B cell (primary cell): ENCODE data around the gene RPP40.

ENCODE experiments used
- EZH2 ChIP-seq: IDR thresholded peaks from 2 replicates; pipeline ENCODE4 v1.6.1; 2012; ENCODE audit warnings: borderline replicate concordance, low read depth, mild to moderate bottlenecking, moderate library complexity, low read length; ENCODE audit not compliant: insufficient read depth, poor library complexity, severe bottlenecking
- TF ChIP-seq, protein P1 (sequence below): fragments of 200-600 bp; IDR thresholded peaks from one replicate; pipeline ENCODE4 v1.8.0; 2022; ENCODE audit warnings: antibody characterized with exemption, mild to moderate bottlenecking

- TF ChIP-seq, protein P1, sequence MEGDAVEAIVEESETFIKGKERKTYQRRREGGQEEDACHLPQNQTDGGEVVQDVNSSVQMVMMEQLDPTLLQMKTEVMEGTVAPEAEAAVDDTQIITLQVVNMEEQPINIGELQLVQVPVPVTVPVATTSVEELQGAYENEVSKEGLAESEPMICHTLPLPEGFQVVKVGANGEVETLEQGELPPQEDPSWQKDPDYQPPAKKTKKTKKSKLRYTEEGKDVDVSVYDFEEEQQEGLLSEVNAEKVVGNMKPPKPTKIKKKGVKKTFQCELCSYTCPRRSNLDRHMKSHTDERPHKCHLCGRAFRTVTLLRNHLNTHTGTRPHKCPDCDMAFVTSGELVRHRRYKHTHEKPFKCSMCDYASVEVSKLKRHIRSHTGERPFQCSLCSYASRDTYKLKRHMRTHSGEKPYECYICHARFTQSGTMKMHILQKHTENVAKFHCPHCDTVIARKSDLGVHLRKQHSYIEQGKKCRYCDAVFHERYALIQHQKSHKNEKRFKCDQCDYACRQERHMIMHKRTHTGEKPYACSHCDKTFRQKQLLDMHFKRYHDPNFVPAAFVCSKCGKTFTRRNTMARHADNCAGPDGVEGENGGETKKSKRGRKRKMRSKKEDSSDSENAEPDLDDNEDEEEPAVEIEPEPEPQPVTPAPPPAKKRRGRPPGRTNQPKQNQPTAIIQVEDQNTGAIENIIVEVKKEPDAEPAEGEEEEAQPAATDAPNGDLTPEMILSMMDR: no peak
- no peak for TF ChIP-seq EZH2
These were observed 29.7 kb downstream of the RPP40 start for GRCh38 chr6:4973982-4974745.
